OCI-LY7 (cell line): ENCODE measurements around the gene MRPL36. TPM values are rescaled to one million over a fixed set of nuclear protein-coding genes. Genes with fewer than 3 reads are reported as not detected.

Source experiments
- BruUV-seq: library from RNA; stranded (reverse); fragments of 400-500 nt; replicated peaks from 2 replicates; lab custom pipeline; 2021; lab: Mats Ljungman, UMichigan
- CTCF ChIA-PET: fragments of 300-600 bp; sonication (Branson Sonifier 250); formaldehyde crosslinking; loops from one replicate; lab custom pipeline; 2022; ENCODE audit warnings: antibody characterized with exemption; ENCODE audit not compliant: unreplicated experiment; lab: Charles Lee
- POLR2A ChIA-PET: fragments of 300-600 bp; sonication (Branson Sonifier 250); formaldehyde crosslinking; loops from one replicate; lab custom pipeline; 2022; ENCODE audit warnings: antibody characterized with exemption; lab: Charles Lee
- DNase-seq: peaks from one replicate; pipeline ENCODE4 v3.0.0-alpha.2; 2015; ENCODE audit warnings: low spot score
- H2AFZ ChIP-seq: fragments of 200-600 bp; sonication (generic), shearing (Covaris generic); 2 replicates; pipeline ENCODE4 v1.6.1; 2014; ENCODE audit warnings: mild to moderate bottlenecking, antibody characterized with exemption, low read length, moderate library complexity
- H3K27ac ChIP-seq: fragments of 200-600 bp; sonication (generic); 2 replicates; pipeline ENCODE4 v1.5.1; 2014; ENCODE audit warnings: mixed run types, low read depth, mild to moderate bottlenecking, moderate library complexity, low read length, inconsistent platforms; ENCODE audit not compliant: poor library complexity, severe bottlenecking
- H3K36me3 ChIP-seq: fragments of 200-600 bp; sonication (generic); 2 replicates; pipeline ENCODE4 v1.6.1; 2014; ENCODE audit warnings: mild to moderate bottlenecking, antibody characterized with exemption, low read length, moderate library complexity, mixed read lengths; ENCODE audit not compliant: insufficient read depth
- H3K4me1 ChIP-seq: fragments of 200-600 bp; sonication (generic); 2 replicates; pipeline ENCODE4 v1.5.1; 2014; ENCODE audit warnings: mild to moderate bottlenecking, low read length; ENCODE audit not compliant: insufficient read depth, poor library complexity, severe bottlenecking
- H3K4me2 ChIP-seq: fragments of 200-600 bp; sonication (generic); 2 replicates; pipeline ENCODE4 v1.6.1; 2014; ENCODE audit warnings: mild to moderate bottlenecking, low read length
- H3K4me3 ChIP-seq: fragments of 200-600 bp; sonication (generic); 2 replicates; pipeline ENCODE4 v1.5.1; 2014; ENCODE audit warnings: mild to moderate bottlenecking, low read depth, low read length; ENCODE audit not compliant: poor library complexity, severe bottlenecking
- H3K79me2 ChIP-seq: fragments of 200-600 bp; sonication (generic); 2 replicates; pipeline ENCODE4 v1.6.1; 2016; ENCODE audit warnings: low read depth, mild to moderate bottlenecking, low read length, moderate library complexity, mixed read lengths; ENCODE audit not compliant: insufficient read depth
- H3K9me2 ChIP-seq: fragments of 200-600 bp; sonication (generic); 2 replicates; pipeline ENCODE4 v1.6.1; 2016; ENCODE audit warnings: mild to moderate bottlenecking, low read length, mixed read lengths; ENCODE audit not compliant: insufficient read depth
- H3K9me3 ChIP-seq: fragments of 200-600 bp; sonication (generic); 2 replicates; pipeline ENCODE4 v1.6.1; 2014; ENCODE audit warnings: mild to moderate bottlenecking, mixed run types, low read length, mixed read lengths
- H4K20me1 ChIP-seq: fragments of 200-600 bp; sonication (generic); 2 replicates; pipeline ENCODE4 v1.6.1; 2014; ENCODE audit warnings: mild to moderate bottlenecking, antibody characterized with exemption, low read length, moderate library complexity, mixed read lengths; ENCODE audit not compliant: insufficient read depth
- EZH2phosphoT487 ChIP-seq: fragments of 200-600 bp; sonication (generic); IDR thresholded peaks from 2 replicates; pipeline ENCODE4 v1.6.1; 2018; ENCODE audit warnings: low read depth, borderline replicate concordance, mild to moderate bottlenecking, mixed run types, antibody characterized with exemption, low read length, moderate library complexity, mixed read lengths
- intact Hi-C: fragments of 100-400 bp; cut with micrococcal nuclease; formaldehyde crosslinking; loops from one replicate; pipeline ENCODE4 v1.10.0; 2022; ENCODE audit not compliant: unreplicated experiment
- total RNA-seq, 2 experiments: library from RNA; depleted of rRNA in 1 of 2; stranded (reverse); fragments of >200 nt in 1 of 2; shearing (Covaris generic) in 1 of 2; gene quantifications; 2 replicates each; pipeline ENCODE4 v1.2.3, GENCODE V29; 2014 to 2022
- TF ChIP-seq, protein P1 (sequence below): fragments of 200-600 bp; sonication (generic); conservative IDR thresholded peaks from 2 replicates; pipeline ENCODE4 v1.5.1; 2014; ENCODE audit warnings: mild to moderate bottlenecking, antibody characterized with exemption, low read length, moderate library complexity, mixed read lengths

Gene MRPL36
- total RNA-seq, 2 experiments from 2014 or later: 91.7 to 93.8 TPM

DNA sequence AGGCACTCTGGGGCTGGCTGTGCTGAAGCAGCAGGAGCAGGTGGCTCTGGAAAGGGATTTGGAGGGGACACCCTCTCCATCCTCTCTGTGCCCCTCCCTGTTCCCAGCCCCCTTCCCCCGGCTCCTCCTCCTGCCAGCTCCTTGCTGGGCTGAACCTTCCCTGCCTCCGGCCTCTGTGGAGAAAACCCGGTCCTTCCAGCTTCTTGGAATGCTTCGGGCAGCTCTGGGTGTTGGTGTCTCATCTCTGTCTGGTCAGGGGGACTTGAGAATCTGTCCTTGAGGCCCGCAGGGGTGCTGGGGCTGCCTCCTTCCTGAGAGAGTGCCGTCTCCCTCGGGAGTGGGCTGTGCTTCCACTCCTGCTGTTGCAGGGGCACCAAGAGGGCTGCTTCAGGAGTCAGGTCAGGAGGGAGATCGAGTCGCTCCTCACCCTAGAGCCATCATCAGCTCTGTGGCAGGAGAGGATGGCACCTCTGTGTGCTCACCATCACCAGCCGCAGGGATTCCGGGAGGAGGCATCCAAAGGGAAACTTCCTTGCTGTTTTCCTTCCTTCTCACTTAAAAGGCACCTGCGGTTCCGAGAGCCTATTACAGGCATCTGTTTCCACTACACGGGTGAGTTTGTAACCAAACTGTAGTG is 32.2 kb upstream of the MRPL36 start:
- no peaks in the 10 kb centered on the region for H3K4me1 ChIP-seq
- H3K36me3 ChIP-seq: peaks cover 14% of the 10 kb centered on the region; the same call in 1 of the 2 replicates
- ChIA-PET CTCF (no interaction called here), POLR2A (no interaction called here)
- no peak overlapping the region for H3K4me3 ChIP-seq
- no peak overlapping the region for H3K27ac ChIP-seq
- H2AFZ ChIP-seq: no peak overlapping the region
- DNase-seq: no peak
- H3K9me3 ChIP-seq: no peaks in the 10 kb centered on the region
- no peak overlapping the region for H3K4me2 ChIP-seq
- H4K20me1 ChIP-seq: no peaks in the 10 kb centered on the region
- no peaks in the 10 kb centered on the region for H3K9me2 ChIP-seq
- H3K79me2 ChIP-seq: no peaks in the 10 kb centered on the region
- BruUV-seq: no TSS peak
- intact Hi-C loops: no loop called here
- no peak for TF ChIP-seq EZH2phosphoT487
- TF ChIP-seq, protein P1, sequence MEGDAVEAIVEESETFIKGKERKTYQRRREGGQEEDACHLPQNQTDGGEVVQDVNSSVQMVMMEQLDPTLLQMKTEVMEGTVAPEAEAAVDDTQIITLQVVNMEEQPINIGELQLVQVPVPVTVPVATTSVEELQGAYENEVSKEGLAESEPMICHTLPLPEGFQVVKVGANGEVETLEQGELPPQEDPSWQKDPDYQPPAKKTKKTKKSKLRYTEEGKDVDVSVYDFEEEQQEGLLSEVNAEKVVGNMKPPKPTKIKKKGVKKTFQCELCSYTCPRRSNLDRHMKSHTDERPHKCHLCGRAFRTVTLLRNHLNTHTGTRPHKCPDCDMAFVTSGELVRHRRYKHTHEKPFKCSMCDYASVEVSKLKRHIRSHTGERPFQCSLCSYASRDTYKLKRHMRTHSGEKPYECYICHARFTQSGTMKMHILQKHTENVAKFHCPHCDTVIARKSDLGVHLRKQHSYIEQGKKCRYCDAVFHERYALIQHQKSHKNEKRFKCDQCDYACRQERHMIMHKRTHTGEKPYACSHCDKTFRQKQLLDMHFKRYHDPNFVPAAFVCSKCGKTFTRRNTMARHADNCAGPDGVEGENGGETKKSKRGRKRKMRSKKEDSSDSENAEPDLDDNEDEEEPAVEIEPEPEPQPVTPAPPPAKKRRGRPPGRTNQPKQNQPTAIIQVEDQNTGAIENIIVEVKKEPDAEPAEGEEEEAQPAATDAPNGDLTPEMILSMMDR: no peak

DNA sequence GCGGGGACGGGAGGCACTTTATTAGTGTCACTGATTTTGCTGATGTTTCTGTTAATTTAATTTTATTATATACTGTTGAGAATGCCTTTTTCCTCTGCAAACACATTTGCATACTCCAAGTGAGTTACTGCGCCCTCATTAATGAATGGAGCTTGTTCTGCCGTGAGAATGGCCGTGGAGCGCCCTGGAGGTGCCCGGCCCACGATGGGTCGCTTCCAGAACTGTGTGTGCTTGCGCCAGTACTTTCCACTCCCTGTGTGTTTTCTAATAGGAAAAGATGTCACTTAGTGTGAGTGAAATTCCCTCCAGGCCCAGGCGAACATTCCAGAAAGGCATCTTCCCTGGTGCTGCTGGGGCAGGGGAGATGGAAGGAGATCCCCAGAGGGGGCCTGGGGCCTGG is 31.6 kb upstream of the MRPL36 start:
- H3K9me2 ChIP-seq: no peaks in the 10 kb centered on the region
- intact Hi-C loops: no loop called here
- no peak overlapping the region for H3K27ac ChIP-seq
- H3K4me3 ChIP-seq: no peak overlapping the region
- POLR2A ChIA-PET: no interaction called here
- H3K4me2 ChIP-seq: no peak overlapping the region
- H2AFZ ChIP-seq: no peak overlapping the region
- BruUV-seq: no TSS peak
- TF ChIP-seq, protein P1: no peak
- TF ChIP-seq EZH2phosphoT487: no peak
- CTCF ChIA-PET: no interaction called here
- H3K4me1 ChIP-seq: no peaks in the 10 kb centered on the region
- H3K79me2 ChIP-seq: no peaks in the 10 kb centered on the region
- no peak for DNase-seq
- no peaks in the 10 kb centered on the region for H3K9me3 ChIP-seq
- H4K20me1 ChIP-seq: no peaks in the 10 kb centered on the region
- peaks cover 16% of the 10 kb centered on the region; the same call in 1 of the 2 replicates for H3K36me3 ChIP-seq

DNA sequence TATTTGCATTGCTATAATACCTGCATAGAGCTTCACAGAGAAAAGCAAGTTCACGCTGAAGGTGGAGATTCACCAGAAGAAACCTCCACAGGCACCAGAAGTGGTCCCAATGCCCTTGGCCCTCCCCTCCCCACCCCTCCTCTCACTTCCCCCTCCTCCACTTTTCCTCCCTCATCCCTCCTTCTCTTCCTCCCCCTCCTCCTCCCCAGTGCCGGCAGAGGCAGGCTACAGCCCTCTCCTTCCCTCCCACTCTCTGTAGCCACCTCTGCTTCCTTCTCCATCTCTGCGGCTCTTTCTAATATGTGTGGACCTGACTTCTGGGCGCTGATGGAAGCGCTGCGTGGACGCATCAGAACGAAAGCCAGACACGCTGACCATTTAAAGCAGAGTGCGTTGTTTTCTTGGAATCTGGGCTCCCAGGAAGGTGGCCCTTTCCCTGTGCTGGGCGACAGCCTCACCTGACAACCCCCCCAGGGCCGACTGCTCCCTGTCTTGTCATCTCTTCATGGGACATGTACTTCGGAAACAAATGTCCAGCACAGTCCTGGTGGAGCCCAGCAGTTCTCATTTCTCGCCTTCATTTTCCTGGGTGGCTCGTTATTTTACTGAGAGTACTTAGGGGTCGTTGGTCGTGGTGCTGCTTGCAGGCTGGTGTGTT is 31.1 kb upstream of the MRPL36 start:
- Histone ChIP-seq H3K4me3 (no peak overlapping the region), H3K9me3 (no peaks in the 10 kb centered on the region), H3K4me1 (no peaks in the 10 kb centered on the region), H2AFZ (no peak overlapping the region), H3K4me2 (no peak overlapping the region), H3K27ac (no peak overlapping the region), H3K9me2 (no peaks in the 10 kb centered on the region), H3K36me3 (peaks cover 21% of the 10 kb centered on the region; the same call in 1 of the 2 replicates), H4K20me1 (no peaks in the 10 kb centered on the region), H3K79me2 (no peaks in the 10 kb centered on the region)
- no TSS peak for BruUV-seq
- ChIA-PET CTCF (no interaction called here), POLR2A (no interaction called here)
- TF ChIP-seq, protein P1: no peak
- DNase-seq: no peak
- intact Hi-C loops: loop anchor here (1.0 kb wide), 1 partner anchor 20 kb away; no protein-coding TSS in a partner anchor
